G401.6 (cell line): ENCODE data around the gene AP2B1.

Source experiments
- FAIRE-seq: peaks from 2 replicates; lab custom pipeline; 2012; peaks lifted over from hg19 to GRCh38; lab: Jason Lieb, UNC

The AP2B1 gene

DNA sequence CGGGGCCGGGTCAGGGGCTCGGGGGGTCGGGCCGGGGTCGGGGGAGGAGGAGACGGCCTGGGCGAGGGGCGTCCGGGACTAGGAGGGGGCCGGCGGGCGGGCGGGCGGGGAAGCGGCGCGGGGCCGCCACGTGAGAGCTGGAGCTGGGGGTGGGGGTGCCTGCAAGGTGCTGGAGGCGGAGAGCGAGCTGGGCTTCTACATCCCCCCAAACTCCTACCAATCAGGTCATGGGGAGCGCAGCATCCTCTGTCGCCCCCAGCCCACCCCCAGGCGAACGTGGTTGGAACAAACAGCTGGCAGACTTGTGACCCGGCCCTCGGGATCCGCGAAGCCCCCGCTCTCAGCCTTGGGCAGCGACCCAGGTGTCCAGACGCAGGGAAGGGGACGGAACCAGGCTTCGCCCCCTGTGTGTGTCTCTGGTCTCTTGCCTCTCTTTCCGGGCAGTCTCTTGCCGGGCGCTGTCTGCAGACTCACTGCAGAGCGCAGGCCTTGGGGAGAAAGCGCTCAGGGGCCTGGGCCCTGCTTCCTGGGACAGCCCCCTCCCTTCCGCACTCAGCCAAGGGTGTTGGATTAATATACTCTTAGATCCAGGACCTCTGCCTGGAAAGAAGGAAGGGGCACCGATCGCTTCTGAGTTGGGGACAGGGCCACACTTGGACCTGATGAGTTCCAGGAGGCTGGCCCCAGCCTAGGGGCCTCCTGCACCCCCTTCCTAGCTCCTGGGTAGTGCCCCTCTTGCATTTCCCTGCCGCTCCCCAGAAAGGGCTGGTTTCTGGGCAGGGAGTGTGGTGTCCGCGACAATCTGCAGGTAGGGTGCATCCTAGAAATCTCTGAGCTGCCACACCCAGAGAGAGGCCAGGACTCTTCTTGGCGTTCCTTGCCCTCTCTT, 145.0 kb downstream of the AP2B1 start:
- FAIRE-seq: no peak

DNA sequence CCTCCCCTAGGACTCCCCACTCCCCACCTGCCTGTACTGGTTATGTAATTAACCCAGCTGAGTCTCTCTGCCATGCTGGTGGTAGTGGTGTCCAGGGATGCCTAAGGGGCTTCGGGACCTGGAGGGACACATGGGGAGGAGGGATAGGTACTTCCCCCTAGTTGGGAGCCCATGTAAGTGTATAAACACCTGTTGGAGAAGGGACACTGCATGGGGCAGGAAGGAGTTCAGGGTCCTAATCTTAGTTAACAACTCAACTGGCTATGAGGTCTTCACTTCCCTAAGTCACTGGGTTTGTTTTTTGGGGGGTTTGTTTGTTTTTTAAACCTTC, 145.6 kb downstream of the AP2B1 start:
- FAIRE-seq: no peak

DNA sequence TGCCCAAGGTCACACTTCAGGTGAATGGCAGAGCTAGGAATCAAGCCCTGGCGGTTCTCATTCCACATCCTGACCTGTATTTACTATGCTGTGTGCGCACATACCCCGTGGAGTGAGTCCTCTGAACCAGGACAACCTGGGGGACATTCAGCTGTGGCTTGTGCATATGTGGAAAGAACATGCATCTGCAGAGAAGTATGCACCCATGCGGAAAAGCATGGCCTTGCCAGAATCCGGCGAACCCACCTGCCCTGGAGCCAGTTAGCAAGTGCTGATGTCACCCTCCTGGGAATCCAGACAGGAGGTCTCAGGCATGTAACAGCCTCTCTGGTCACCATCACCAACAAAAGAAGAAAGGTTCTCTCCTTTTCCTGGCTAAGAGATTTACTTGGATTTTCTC, 146.2 kb downstream of the AP2B1 start:
- FAIRE-seq: no peak

DNA sequence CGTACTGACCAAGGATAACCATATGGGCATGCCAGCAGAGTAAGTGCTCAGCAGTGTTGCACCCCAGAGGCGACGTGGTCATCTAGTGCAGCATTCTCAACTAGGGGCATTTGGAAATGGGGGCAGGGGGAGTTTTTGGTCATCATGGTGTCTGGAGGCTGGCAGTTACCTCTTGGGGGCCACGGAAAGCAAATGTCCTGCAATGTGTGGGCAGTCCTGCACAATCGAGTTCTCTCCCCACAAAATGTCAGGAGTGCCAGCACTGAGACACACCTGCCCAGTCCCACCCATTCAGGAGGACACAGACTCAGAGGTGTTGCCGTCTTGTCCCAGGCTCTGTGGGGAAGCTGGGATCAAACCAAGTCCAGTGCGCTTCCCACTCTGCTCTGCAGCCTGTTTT, 147.3 kb downstream of the AP2B1 start:
- FAIRE-seq: no peak

DNA sequence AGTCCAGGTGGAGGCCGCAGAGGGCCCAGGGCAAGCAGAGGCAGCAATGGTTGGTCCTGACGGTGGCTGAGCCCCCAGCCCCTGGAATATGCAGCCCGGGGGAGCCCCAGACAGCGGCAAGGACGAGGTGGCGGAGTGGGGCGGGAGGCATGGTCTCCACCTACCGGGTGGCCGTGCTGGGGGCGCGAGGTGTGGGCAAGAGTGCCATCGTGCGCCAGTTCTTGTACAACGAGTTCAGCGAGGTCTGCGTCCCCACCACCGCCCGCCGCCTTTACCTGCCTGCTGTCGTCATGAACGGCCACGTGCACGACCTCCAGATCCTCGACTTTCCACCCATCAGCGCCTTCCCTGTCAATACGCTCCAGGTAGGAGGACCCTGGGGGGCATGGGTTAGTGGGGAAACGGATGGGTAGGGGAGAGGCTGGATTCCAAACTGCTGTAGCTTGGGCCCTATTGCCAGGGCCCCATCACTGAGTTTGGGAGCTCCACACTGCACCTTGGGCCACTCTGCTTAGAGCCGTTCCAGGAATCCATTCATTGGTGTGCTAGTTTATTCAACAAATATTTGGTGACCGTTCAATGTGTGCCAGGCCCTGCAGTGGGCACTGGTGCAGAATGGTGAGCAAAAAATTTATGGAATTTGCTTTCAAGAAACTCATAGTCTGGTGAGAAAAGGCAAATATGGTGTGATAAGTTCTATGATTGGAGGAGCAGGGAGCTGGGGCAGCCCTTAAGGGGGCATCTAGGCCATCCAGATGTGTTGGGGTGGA, 148.1 kb downstream of the AP2B1 start:
- FAIRE-seq: no peak

DNA sequence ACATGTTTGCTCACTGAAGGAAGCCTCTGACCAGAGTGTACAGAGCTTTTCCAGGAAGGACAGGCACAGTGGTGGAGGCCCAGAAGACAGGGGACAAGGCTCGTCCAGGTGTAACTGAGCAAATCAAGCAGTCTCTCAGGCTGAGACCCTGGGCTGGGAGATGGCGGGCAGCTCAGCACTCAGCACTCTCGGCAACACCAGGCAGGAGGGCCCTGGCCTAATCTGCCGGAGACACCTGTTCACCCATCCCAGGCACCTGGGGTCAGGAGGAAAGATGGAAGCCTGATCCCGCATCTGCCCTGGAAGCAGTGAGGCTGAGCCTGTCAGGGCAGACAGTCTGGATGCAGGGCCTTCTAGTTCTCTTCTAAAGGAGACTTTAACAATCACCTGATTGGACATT, 149.1 kb downstream of the AP2B1 start:
- no peak for FAIRE-seq

DNA sequence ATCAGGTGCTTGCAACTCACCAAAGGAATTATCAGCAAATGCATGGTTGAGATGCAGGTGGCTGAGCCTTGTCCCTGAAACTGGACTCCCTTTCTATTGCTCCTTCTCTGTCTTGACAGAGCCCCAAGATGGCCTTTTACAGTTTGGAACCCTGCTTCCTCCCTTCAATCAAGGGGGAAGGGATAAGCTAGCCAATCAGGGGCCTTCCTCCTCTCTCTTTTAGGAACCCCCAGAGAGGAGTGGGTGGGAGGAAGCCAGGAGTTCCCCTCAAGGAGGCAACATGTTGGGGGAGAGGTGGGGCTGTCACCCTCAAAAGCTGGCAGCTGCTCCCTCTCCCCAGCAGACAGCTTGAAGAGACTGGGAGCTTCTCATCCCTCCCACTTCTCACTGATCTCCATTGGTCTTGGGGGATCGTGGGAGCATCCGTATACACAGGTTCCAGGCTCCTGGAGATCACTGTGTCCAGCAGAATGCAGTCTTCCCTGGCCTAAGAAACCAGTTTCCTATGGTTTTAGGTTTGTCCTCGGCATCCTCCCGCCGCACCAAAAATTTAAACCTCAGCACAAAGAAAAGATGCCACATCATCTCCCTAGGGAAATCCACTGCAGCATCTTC, 151.5 kb downstream of the AP2B1 start:
- no peak for FAIRE-seq

DNA sequence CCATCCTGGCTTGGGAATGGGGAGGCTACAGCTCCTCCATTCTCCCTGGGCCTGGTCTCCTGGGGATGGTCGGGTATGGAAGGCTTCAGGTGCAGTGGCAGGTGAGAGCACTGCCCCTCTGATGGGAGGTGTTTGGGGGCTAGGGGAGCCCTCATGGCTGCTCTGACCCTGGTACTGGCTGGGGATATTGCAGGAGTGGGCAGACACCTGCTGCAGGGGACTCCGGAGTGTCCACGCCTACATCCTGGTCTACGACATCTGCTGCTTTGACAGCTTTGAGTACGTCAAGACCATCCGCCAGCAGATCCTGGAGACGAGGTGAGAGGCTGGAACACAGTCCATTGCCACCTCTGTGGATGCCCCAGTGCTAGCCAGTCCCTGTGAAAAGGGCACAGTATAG, 153.1 kb downstream of the AP2B1 start:
- no peak for FAIRE-seq

DNA sequence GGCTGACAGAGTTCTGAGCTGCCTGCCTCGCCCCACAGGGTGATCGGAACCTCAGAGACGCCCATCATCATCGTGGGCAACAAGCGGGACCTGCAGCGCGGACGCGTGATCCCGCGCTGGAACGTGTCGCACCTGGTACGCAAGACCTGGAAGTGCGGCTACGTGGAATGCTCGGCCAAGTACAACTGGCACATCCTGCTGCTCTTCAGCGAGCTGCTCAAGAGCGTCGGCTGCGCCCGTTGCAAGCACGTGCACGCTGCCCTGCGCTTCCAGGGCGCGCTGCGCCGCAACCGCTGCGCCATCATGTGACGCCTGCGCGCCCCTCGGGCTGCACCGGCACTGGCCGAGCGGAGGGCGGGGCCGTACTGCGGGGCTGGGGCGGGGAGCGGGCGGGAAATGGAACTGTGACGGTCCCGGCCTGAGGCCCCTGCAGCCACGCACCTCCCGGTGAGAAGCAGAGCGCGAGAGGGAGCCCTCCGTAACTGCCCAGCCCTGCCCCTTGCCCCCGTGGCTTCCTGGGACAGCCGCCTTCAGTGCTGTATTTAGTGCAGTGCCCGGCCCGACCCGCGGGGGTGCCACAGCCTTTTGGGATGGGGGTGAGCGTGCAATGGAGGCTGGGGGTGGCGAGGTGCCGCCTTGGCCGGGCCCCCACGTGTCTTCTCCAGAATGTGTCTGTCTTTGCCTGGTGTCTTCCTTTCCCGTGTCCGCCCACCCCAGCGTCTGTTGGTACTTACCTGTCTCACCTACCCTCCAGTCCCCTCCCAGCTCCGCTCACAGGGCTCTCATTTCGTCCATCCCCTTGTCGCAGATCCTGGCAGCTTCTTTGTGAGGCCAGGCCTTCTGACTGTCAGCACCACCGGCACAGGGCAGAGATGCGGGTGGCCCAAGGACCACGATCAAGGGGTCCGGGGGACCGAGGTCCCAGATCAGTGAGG, 154.1 kb downstream of the AP2B1 start:
- no peak for FAIRE-seq

DNA sequence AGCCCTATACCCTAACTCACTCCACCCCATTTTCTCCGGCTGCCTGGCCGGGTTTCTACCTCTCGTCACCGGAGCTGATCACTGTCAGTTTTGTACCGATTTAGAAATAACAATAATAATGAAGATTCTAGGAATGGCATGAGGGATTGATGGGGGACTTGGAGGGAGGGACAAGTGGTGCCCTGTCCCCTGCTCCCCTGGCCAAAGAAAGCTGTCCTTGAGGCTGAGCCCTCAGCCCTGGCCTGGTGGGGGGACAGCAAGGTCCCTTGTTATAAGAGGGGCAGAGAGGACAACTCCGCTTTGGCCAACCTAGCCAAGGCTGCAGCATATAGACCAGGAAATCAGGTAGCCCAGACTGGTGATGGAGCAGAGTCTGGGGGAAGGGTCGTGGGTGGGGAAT, 155.4 kb downstream of the AP2B1 start:
- no peak for FAIRE-seq

DNA sequence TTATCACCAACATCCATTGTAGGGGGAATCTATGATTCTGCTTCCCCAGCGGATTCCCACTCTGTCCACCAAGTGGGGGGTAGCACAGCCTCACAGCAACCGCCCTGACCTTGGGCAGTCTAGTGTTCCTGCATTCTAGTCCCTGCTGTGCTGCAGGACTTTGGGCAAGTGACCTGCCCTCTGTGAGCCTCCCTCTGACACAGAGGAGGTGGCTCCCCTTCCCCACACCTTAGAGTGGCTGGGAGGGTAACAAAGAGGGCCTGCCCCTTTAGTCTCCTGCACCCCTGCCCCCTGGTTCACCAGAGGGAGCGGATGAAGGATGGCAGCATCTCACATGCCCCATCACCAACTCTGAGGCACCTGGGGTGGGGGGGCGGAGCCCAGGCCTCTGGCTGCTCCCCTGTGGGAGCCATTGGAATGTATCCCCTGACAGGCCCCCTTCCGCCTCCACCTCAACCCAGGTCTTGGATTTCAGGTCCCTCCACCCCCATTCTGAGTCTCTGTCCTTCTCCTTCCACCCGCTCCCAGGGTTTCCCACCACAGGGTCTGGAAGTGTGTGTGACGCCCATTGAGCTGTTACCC, 155.9 kb downstream of the AP2B1 start:
- FAIRE-seq: no peak

DNA sequence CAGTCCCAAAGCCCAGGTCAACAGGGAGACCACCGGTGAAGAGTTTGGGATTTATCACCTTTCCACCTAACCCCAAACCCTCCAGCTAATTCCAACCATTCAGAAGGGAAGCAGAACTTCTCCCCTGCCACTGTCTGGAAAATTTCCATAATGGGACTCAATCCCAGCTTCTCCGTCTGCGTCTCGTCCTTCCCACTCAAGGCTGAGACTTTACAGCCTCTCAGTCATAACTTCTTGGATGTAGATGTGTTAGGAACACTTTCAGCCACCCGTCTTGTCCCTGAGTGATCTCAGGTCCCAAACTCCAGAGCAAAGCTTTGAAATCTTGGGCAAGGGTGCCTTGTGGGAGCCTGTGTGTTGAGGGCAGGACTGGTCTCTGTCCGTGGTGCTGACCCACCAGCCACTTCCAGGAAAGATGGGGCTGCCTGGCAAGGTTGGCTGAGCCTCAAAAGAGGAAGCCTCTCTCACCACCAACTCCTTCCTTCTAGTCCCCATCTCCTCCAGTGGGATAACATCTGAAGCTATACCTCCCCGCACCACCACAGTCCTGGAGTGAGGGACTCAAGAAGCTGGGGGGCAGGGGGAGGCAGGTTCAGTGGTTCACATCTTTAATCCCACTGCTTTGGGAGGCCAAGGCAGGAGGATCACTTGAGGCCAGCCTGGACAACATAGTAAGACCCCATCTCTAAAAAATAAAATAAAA, 156.7 kb downstream of the AP2B1 start:
- FAIRE-seq: no peak

DNA sequence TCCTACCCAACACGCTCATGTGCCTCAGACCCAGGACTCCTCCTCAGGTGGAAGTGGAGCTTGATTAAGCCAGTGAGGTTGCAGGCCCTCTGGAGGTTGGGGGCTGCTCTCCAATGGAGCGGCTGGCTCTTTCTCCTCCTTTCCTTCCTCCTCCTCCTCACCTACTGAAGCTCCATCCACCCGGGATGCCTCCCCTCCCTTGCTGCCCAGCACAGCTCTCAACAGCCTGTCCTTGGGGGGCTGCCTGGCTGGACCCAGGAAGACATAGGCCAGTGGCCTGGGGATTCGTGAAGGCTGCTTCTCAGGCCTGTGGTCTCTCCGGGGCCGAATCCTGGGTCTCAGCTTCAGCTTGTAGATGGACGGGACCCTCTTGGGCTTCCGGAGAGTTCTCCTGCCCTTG, 157.7 kb downstream of the AP2B1 start:
- FAIRE-seq: no peak

DNA sequence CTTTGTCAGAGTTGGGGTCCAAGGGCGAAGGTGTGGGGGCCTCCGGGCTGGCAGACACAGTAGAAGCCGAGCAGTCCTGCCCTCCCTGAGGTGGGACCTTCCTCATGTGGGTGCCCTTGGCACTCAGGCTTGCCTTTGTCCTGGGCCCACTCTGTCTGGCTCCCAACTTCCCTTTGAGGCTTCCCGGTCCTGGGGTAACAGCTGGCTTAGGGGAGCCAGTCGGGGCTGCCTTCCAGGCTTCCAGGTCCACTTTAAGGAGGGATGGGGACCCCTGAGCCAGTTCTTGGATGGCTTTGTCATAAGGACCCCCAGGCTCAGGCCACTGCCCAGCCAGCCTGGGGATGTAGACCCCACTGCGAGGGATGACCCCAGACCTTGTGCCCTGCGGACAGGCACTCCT, 158.1 kb downstream of the AP2B1 start:
- no peak for FAIRE-seq

DNA sequence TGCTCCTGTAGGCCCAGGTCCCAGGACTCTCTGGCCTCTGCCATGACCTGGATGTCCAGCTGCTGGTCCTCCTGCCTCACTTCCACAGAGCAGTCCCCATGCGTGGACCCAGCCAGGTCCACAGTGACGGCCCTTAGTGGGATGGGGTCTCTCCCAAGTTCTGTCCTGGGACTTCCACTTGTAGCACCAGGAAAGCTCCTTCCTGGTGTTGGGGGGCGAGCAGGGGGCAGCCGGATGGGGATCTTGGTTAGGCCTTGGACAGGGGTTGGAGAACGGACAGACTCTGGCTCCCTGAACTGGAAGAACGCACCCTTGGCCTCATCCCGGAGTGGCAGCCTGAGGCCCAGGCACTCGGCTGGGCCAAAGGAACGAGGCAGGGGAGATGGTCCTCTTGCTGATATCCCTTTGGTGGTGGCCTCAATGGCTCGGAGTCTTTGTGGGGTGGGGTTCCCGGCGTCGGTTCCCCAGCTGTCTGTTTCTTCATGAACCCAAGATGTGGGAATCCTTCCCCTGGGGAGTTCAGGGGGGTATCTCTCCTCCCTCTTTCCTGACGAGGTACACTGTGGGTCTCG, 158.7 kb downstream of the AP2B1 start:
- no peak for FAIRE-seq

DNA sequence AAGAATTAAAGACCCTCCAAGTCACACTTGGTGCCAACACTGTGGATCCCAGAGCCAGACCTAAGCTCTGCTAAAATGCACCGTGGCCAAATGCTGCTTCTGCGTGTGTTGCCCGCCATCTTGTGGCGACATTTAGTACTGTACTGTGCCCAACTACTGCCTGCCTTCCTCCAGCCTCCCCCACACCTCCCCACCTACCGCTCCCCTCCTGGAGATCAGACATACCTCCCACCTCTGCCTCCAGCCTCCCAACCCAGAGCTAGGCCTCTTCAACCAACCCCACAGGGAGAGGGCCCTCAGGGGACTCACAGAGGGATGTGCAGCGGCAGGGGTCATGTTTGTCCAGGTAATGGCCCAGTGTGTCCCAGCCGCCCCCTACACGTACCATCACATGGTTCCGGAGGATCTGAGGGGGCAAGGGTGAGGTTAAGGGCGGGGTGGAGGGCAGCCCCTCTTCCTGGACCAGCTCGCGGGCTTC, 160.5 kb downstream of the AP2B1 start:
- no peak for FAIRE-seq

DNA sequence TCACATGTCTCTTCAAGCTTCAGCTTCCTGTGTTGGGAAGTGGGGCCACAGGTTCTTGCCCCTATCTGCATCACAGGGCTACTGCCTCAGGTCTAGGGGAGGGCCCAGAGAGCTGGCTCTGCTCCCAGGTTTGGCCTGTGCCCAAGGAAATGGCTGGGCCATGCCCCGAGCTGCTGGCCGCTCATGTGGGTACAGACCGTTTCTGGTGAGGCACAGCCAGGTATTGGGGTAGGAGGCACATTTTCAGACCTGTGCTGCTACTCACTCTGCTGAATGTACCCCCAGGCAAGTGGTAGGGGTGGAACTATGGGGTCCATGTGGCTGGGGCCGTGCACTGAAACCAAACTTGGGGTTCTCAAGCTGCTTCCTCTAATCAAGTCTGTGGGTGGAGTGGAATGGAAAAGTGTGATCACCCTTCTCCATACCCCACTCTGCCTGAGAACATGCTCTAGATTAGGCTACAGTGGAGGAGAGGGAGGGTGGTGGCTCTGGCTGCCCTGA, 161.3 kb downstream of the AP2B1 start:
- no peak for FAIRE-seq

DNA sequence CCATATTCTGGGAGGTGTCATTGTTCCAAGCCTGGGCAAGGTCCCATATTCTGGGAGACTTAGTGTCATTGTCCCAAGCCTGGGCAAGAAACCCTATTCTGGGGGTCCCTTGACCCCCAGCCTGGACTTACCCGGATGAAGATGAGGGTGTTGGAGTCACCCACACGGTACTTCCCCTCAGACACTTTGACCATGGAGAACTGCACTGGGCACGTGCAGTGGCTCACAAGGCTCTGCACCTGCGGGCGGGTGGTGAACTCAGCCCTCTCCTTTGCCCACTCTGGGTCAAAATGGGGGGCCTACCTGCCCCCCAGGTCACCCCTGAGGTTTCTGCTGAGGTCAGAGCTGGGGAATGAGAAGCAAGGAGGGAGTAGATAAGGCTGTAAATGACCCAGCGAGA, 161.9 kb downstream of the AP2B1 start:
- FAIRE-seq: no peak

DNA sequence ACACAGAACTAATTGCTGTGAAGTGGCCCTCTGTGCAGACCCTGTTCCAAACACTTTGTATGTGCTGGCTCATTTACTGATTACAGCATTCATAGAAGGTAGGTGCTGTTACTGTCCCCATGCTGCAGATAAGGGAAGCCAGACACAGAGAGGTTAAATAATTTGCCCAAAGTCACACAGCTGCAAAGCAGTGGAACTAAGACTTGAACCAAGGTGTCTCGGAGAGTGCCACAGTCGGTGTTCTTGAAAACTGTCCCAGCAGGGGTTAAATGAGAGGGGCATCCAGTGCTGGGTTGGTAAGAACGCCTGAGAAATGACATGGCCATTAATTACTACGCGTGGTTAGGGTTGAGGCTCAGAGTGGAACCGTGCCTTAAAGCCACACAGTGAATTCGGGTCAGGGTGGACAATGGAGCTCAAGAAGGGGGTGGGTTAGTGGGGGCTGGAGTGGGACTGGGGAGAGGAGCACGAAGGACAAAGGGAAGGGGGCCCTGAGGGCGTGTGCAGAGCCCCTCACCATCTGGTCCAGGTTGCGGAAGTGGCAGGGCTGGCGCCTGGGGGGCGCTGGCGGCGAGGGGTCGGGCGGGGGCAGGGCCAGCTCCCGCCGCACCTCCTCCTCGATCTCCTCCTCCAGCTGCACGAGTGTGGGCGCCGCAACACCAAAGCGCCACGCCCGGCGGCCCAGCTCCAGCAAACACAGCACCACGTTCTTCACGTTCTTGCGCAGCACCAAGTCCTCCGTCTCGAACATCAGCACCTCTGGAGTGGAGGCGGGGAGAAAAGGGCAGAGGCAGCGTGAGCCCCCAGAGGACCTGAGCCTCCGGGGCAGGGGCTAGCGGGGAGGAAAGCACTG, 162.7 kb downstream of the AP2B1 start:
- FAIRE-seq: no peak
